BLaER1 (cell line): ENCODE results near the gene VTN.

Experiments used
- H3K27ac ChIP-seq: shearing (Covaris generic); formaldehyde crosslinking; 2 replicates; pipeline ENCODE4 v1.8.1; 2022
- H3K27me3 ChIP-seq: shearing (Covaris generic); formaldehyde crosslinking; 2 replicates; pipeline ENCODE4 v1.8.1; 2022
- H3K36me3 ChIP-seq: shearing (Covaris generic); formaldehyde crosslinking; 2 replicates; pipeline ENCODE4 v1.8.1; 2022
- H3K4me1 ChIP-seq: shearing (Covaris generic); formaldehyde crosslinking; 2 replicates; pipeline ENCODE4 v1.8.1; 2022
- H3K4me2 ChIP-seq: shearing (Covaris generic); formaldehyde crosslinking; 2 replicates; pipeline ENCODE4 v1.8.1; 2022
- H3K4me3 ChIP-seq: shearing (Covaris generic); formaldehyde crosslinking; 2 replicates; pipeline ENCODE4 v1.8.1; 2022
- H3K9ac ChIP-seq: shearing (Covaris generic); formaldehyde crosslinking; 2 replicates; pipeline ENCODE4 v1.8.1; 2022
- H3K9me3 ChIP-seq: shearing (Covaris generic); formaldehyde crosslinking; 2 replicates; pipeline ENCODE4 v1.8.1; 2022
- H4K20me1 ChIP-seq: shearing (Covaris generic); formaldehyde crosslinking; 2 replicates; pipeline ENCODE4 v1.8.1; 2022
- Cebpa-rat ChIP-seq: shearing (Covaris generic); IDR thresholded peaks from 2 replicates; pipeline ENCODE4 v1.8.1; 2022

Gene VTN, protein sequence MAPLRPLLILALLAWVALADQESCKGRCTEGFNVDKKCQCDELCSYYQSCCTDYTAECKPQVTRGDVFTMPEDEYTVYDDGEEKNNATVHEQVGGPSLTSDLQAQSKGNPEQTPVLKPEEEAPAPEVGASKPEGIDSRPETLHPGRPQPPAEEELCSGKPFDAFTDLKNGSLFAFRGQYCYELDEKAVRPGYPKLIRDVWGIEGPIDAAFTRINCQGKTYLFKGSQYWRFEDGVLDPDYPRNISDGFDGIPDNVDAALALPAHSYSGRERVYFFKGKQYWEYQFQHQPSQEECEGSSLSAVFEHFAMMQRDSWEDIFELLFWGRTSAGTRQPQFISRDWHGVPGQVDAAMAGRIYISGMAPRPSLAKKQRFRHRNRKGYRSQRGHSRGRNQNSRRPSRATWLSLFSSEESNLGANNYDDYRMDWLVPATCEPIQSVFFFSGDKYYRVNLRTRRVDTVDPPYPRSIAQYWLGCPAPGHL

DNA sequence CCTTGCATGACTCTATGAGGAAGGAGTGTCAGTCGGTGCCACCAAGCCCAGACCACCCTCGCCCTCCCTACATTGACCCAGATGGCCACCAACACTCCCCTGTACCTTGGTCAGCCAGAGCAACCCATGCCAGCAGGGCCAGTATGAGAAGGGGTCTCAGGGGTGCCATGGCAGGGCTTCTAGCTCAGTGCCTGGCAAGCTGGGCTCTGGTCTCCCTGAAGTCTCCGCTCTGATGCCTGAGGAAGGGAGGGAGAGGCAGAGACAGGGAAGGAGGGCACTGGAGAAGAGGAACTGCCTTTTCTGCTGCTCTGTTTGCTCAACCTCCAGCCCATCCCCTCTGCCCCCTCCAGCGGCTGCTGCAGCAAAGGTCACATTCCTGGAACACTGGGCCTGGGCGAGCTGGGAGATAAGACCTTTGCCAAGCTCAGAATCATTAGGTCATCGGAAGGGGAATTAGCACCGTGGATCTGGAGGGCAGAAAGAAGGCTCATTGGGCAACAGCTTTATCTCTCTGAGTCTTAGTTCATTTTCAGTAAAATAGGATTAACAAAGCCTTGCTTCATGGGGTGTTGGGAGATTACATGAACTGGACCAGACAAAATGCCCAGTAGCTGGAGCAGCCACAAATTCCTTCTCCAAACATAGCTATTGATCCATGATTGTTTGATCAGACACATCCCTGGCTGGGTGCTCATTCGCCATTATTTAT lies at the start of gene VTN:
Gene VTN, minus strand, starts transcription at position 273 of the 709 bp plus-strand sequence. Its CDS starts 104 bp downstream, at position 169.
- H3K9ac ChIP-seq: no peak within 1 kb of the TSS
- no peak for TF ChIP-seq Cebpa-rat
- H3K9me3 ChIP-seq: no peaks in the 10 kb centered on the region
- peaks cover 15% of the 10 kb centered on the region; the same call in 1 of the 2 replicates for H3K36me3 ChIP-seq
- H3K4me2 ChIP-seq: peak within 1 kb of the TSS; percentile 95
- H4K20me1 ChIP-seq: peaks cover 38% of the 10 kb centered on the region
- H3K27ac ChIP-seq: no peak within 1 kb of the TSS
- peaks cover 32% of the 10 kb centered on the region for H3K4me1 ChIP-seq
- H3K27me3 ChIP-seq: no peaks in the 10 kb centered on the region
- H3K4me3 ChIP-seq: peak within 1 kb of the TSS; percentile 77

DNA sequence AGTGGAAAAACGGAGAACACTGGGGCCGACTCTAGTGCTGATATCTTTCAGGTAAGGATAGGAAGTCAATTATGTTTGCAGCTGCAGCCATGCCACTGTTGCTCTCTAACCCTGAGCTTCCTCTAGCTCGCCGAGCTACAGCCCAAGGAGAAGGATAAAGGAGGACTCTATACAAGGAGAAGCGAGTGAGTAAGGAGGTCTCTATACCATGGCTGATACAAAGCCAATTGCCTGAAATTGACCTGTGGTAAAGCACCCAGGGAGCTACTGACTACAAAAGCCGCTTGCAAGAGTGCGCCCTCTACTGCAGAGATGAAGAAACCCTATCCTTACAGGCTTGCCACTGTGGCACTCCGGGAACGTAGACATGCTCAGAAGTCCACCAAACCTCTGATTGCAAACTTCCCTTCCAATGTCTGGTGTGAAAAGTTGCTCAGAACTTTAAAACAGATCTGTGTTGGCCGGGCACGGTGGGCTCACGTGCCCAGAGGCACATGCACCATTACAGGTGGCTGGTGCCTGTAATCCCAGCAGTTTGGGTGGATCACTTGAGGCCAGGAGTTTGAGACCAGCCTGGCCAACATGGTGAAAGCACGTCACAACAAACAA lies 46.7 kb upstream of the VTN start:
- Histone ChIP-seq H3K36me3 (no peaks in the 10 kb centered on the region), H4K20me1 (no peaks in the 10 kb centered on the region), H3K9me3 (no peaks in the 10 kb centered on the region), H3K4me1 (no peaks in the 10 kb centered on the region), H3K27ac (no peak overlapping the region), H3K4me3 (no peak overlapping the region), H3K9ac (no peak overlapping the region), H3K4me2 (no peak overlapping the region), H3K27me3 (no peaks in the 10 kb centered on the region)
- TF ChIP-seq Cebpa-rat: no peak

DNA sequence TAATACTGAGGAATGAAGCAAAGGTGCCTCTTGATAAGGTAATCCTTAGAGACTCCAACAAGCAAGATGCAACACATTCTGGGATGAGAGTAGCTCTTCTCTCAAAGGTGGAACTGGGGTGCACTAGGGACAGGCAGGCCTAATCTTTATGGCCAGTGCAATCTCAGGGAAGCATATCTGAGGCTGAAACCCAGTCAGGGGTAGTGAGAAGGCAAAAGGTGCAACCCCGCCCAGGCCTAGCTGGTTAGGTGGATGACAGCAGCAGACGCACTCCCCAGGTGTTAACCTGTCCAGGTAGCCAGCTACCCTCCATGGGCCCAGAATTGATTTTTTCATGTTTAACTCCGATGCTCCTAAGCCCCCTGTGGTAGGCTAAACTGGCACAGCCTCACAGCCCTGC lies 45.8 kb upstream of the VTN start:
- H3K4me2 ChIP-seq: no peak overlapping the region

DNA sequence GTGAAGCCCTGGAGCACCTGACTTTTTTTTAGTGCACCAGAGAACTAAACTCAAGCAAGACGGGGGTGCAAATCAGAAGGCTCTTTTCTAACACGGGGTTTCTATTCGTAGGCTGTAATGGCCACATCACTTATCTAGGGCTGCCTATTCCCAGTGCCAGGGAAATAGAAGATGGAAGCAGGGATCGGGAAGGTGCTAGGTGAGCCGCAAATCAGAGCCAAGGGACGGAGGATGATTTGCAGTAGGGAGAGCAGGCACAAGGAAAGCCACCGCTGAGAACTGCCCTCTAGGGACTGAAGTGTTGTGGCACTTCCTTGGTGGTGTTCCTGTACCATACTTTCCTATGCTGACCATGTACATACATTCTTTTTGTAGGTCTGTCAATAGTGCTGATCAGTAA lies 43.7 kb upstream of the VTN start:
- no peaks in the 10 kb centered on the region for H3K9me3 ChIP-seq
- no peaks in the 10 kb centered on the region for H3K4me1 ChIP-seq
- no peaks in the 10 kb centered on the region for H3K36me3 ChIP-seq
- no peaks in the 10 kb centered on the region for H3K27me3 ChIP-seq
- no peaks in the 10 kb centered on the region for H4K20me1 ChIP-seq
- H3K27ac ChIP-seq: no peak overlapping the region
- H3K4me2 ChIP-seq: no peak overlapping the region
- no peak for TF ChIP-seq Cebpa-rat
- no peak overlapping the region for H3K9ac ChIP-seq
- no peak overlapping the region for H3K4me3 ChIP-seq

More for the DNA sequence above, 45.8 kb upstream of the VTN start:
- no peaks in the 10 kb centered on the region for H4K20me1 ChIP-seq
- H3K4me1 ChIP-seq: no peaks in the 10 kb centered on the region
- H3K27me3 ChIP-seq: no peaks in the 10 kb centered on the region
- TF ChIP-seq Cebpa-rat: no peak
- H3K4me3 ChIP-seq: no peak overlapping the region
- no peaks in the 10 kb centered on the region for H3K36me3 ChIP-seq
- no peaks in the 10 kb centered on the region for H3K9me3 ChIP-seq
- H3K9ac ChIP-seq: no peak overlapping the region
- no peak overlapping the region for H3K27ac ChIP-seq

DNA sequence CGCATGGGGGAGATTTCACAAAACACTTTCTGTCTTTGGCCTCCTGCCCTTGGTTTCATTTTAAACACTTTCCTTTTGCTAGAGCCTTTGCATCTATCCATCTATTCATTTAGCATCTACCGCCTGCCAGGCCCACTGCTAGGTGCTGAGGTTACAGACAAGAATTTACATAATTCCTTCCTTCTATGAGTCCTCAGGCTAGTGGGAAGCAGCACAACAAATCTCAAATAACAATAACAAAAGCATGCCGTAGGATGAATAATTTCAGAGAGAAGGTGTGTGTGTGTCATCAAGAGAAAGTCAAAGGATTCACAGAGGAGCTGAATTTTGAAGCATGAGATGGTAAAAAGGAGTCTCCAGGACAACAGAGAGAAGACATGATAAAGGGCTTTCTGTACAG lies 42.0 kb upstream of the VTN start:
- TF ChIP-seq Cebpa-rat: no peak

DNA sequence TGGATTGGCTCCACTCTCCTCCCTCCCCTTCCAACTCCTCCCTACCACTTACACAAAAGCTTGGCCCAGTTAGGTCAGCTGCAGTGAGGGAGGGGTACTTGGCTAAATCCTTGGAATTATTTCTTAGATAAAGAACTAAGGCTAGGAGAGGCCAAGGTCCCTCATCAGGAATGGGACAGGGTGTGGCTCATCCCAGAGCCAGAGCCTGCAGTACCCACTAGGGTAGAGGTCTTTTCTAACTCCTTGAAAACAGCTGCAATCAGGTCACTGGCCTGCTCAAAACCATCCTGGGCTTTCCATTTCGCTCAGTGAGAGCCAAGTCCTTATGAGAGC lies 37.8 kb upstream of the VTN start:
- no peak overlapping the region for H3K4me2 ChIP-seq
- H4K20me1 ChIP-seq: no peaks in the 10 kb centered on the region
- no peak overlapping the region for H3K4me3 ChIP-seq
- no peak for TF ChIP-seq Cebpa-rat
- H3K27me3 ChIP-seq: no peaks in the 10 kb centered on the region; the same call in 1 of the 2 replicates
- peaks cover 27% of the 10 kb centered on the region for H3K4me1 ChIP-seq
- H3K27ac ChIP-seq: no peak overlapping the region
- H3K36me3 ChIP-seq: no peaks in the 10 kb centered on the region
- H3K9ac ChIP-seq: no peak overlapping the region
- H3K9me3 ChIP-seq: no peaks in the 10 kb centered on the region

More for the DNA sequence above, 42.0 kb upstream of the VTN start:
- Histone ChIP-seq H3K36me3 (no peaks in the 10 kb centered on the region), H3K4me3 (no peak overlapping the region), H3K9ac (no peak overlapping the region), H3K27ac (no peak overlapping the region), H3K9me3 (no peaks in the 10 kb centered on the region), H3K4me1 (no peaks in the 10 kb centered on the region), H3K4me2 (no peak overlapping the region), H4K20me1 (no peaks in the 10 kb centered on the region), H3K27me3 (no peaks in the 10 kb centered on the region)

DNA sequence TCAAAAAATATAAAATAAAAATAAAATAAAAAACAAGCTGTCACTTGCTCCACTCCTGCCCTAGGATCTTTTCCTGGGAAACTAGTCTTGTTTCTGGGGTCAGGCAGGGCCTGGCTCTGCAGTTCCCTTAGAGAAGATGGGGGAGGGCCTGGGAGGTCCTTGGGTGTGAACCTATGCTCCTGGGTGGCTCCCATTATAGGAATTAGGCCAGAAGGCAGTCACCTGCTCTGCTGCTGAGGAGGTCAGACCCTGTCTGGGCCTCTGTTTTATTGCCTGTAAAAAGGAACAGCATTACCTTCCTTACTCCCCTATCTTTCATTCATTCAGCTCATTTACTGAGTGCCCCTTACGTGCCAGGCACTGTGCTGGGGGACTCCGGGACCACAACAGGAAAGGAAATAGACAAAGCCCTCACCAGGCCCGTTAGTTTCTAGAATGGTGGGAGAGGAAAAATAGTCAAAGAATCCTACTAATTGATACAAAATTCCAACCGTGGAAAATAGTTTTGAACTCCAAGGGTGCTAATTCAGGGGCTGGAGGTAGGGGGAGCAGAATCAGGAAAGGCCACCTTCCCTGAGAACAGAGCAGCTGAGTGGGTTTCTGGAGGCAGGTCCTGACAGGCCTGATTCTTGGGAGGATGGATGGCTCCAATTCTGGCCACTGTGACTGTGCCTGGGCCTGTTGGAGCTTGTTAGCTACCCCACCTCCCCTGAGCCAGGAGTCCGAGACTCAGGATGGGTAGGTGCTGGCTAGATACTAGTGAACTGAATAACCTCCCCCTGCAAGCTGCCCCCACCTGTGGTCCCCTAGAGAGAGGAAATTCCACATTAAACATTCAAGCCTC lies 37.2 kb upstream of the VTN start:
- Histone ChIP-seq H4K20me1 (no peaks in the 10 kb centered on the region), H3K27ac (no peak overlapping the region), H3K4me1 (peaks cover 28% of the 10 kb centered on the region)

DNA sequence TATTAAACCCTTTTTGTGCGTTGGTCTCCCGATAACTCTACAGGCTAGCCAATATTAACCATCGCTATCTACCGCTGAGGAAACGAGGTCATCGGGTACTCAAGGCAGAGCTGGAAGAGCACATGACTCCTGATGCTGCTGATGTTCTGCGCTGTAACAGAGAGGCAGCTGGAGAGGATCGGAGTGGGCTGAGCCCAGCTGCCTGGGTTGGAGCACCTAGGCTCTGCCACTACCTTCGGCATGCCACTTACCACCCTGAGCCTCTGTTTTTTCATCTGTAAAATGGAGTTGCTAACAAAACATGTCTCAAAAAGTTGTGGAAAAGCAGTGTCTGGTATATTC lies 36.3 kb upstream of the VTN start:
- Histone ChIP-seq H3K27ac (no peak overlapping the region), H3K4me2 (peak overlapping the region; percentile 89), H4K20me1 (no peaks in the 10 kb centered on the region), H3K4me3 (peak overlapping the region; percentile 81), H3K9me3 (no peaks in the 10 kb centered on the region), H3K9ac (peak overlapping the region; percentile 78; the same call in 1 of the 2 replicates), H3K4me1 (peaks cover 28% of the 10 kb centered on the region), H3K36me3 (no peaks in the 10 kb centered on the region), H3K27me3 (no peaks in the 10 kb centered on the region; the same call in 1 of the 2 replicates)
- TF ChIP-seq Cebpa-rat: no peak

More for the DNA sequence above, 37.2 kb upstream of the VTN start:
- H3K9me3 ChIP-seq: no peaks in the 10 kb centered on the region
- no peak for TF ChIP-seq Cebpa-rat
- H3K36me3 ChIP-seq: no peaks in the 10 kb centered on the region
- no peak overlapping the region for H3K4me2 ChIP-seq
- H3K27me3 ChIP-seq: no peaks in the 10 kb centered on the region; the same call in 1 of the 2 replicates
- H3K4me3 ChIP-seq: no peak overlapping the region
- H3K9ac ChIP-seq: no peak overlapping the region
